T-cell (primary cell): ENCODE measurements around the gene KCNQ5. TPM values are rescaled to one million over a fixed set of nuclear protein-coding genes. Genes with fewer than 3 reads are reported as not detected.
"Not testable (repeated sequence)": the region's sequence is repeated elsewhere in the genome, so short reads cannot be mapped to it uniquely, and the experiment has no call there.

Experiments used
- ATAC-seq, 4 experiments: fragments of 200-7000 bp in 3 of 4; fragments of 150-1000 bp in 1 of 4; cut with Tn5 transposase; replicated peaks in 1 of 4; 1 replicate in 3 of 4; 2 replicates in 1 of 4; pipeline ENCODE4 v1.10.0; 2021; ENCODE audit warnings: moderate library complexity in 3 of 4, mild to moderate bottlenecking in 2 of 4, moderate number of reproducible peaks in 1 of 4
- CTCF ChIA-PET, 2 donors: fragments of 300-600 bp; sonication (Branson Sonifier 250); formaldehyde crosslinking; loops; one replicate each; lab custom pipeline; 2022; ENCODE audit warnings: antibody characterized with exemption in 2 of 2; lab: Charles Lee
- POLR2A ChIA-PET, 2 donors: fragments of 300-600 bp; sonication (Branson Sonifier 250); formaldehyde crosslinking; loops; one replicate each; lab custom pipeline; 2022; ENCODE audit warnings: antibody characterized with exemption in 2 of 2; lab: Charles Lee
- DNase-seq, 35 experiments: peaks; one replicate each; pipeline versions ENCODE4 v3.0.0 to v3.0.0-alpha.2; 2013 to 2023
- H3K27ac ChIP-seq: one replicate; pipeline ENCODE4 v1.5.1; 2013; ENCODE audit warnings: low read length
- H3K27me3 ChIP-seq, 2 experiments: replicated peaks in 1 of 2; 1 replicate in 1 of 2; 2 replicates in 1 of 2; pipeline versions ENCODE4 v1.6.1 to v1.7.0; 2013; ENCODE audit warnings: low read length in 1 of 2, mixed read lengths in 1 of 2; ENCODE audit not compliant: control insufficient read depth in 2 of 2, insufficient read depth in 2 of 2; ENCODE audit errors: extremely low read depth in 1 of 2
- H3K36me3 ChIP-seq, 2 donors: 1 replicate in 1 of 2; 2 replicates in 1 of 2; pipeline versions ENCODE4 v1.6.1 to v1.7.0; 2013; ENCODE audit warnings: low read length in 1 of 2; ENCODE audit not compliant: control insufficient read depth in 2 of 2, insufficient read depth in 1 of 2; ENCODE audit errors: extremely low read depth in 1 of 2
- H3K4me1 ChIP-seq, 2 experiments: 1 replicate in 1 of 2; 2 replicates in 1 of 2; pipeline versions ENCODE4 v1.6.1 to v1.7.0; 2013; ENCODE audit warnings: low read length in 2 of 2, mixed read lengths in 1 of 2; ENCODE audit not compliant: insufficient read depth in 2 of 2, control insufficient read depth in 1 of 2; ENCODE audit errors: extremely low read depth in 1 of 2
- H3K4me3 ChIP-seq, 2 donors: 1 replicate in 1 of 2; 2 replicates in 1 of 2; pipeline versions ENCODE4 v1.5.1 to v1.7.0; 2013; ENCODE audit warnings: mild to moderate bottlenecking in 2 of 2, low read length in 1 of 2, moderate library complexity in 1 of 2; ENCODE audit not compliant: control insufficient read depth in 1 of 2; ENCODE audit errors: extremely low read depth in 1 of 2
- H3K9me3 ChIP-seq: 2 replicates; pipeline ENCODE4 v1.7.0; 2013
- H3K27ac Mint-ChIP-seq, 2 donors: one replicate each; pipeline ENCODE4 v1.8.0; 2020 to 2021; ENCODE audit warnings: mild to moderate bottlenecking in 2 of 2, mixed read lengths in 2 of 2
- H3K27me3 Mint-ChIP-seq, 2 donors: one replicate each; pipeline ENCODE4 v1.8.0; 2021 to 2022; ENCODE audit warnings: mixed read lengths in 2 of 2
- H3K36me3 Mint-ChIP-seq: one replicate; pipeline ENCODE4 v1.8.0; 2021; ENCODE audit warnings: mixed read lengths
- H3K4me1 Mint-ChIP-seq, 3 donors: one replicate each; pipeline ENCODE4 v1.8.0; 2020 to 2022; ENCODE audit warnings: mixed read lengths in 3 of 3, mild to moderate bottlenecking in 1 of 3
- H3K4me3 Mint-ChIP-seq, 3 donors: one replicate each; pipeline ENCODE4 v1.8.0; 2020 to 2022; ENCODE audit warnings: mild to moderate bottlenecking in 3 of 3, mixed read lengths in 3 of 3, moderate library complexity in 3 of 3
- H3K9me3 Mint-ChIP-seq, 3 donors: one replicate each; pipeline ENCODE4 v1.8.0; 2020 to 2022; ENCODE audit warnings: mixed read lengths in 3 of 3
- WGBS: methylation state at CpG from one replicate; pipeline ENCODE4 v1.1.5; 2013; ENCODE audit warnings: missing lambda C conversion rate; ENCODE audit not compliant: insufficient coverage; 5-methylcytosine and 5-hydroxymethylcytosine counted together
- total RNA-seq, 35 experiments: library from RNA in 6 of 35; stranded (reverse) in 6 of 35; fragments of 120-200 nt in 1 of 35; gene quantifications; one replicate each; pipeline versions ENCODE4 v1.2.1 to v1.2.4 and lab custom pipeline; 2013 to 2026

The KCNQ5 gene
- total RNA-seq, 5 donors from 2014 or later (not counting 1 experiment from before 2014, with no cell fraction given), result 3.5 to 5.3 (median 4.3) TPM

DNA sequence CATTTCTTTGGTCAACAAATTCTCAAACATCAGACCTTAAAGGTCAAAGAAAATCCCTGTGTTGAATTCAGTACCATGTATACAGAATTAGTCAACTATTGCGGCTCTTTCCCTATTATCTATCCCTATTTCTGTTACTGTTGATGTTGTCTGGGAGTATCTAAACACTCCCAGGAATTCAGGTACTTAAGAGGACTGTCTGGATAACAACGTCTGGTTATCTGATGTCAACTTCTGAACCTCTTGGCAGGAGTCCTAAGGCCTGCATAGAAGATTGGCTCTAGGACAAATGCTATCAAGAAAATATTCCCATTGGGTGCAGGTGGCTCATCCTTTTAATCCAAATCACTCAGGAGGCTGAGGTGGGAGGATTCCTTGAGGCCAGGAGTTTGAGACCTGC is 347.8 kb downstream of the KCNQ5 start:
- Histone ChIP-seq H3K27ac (no peak overlapping the region), H3K4me1 (no peaks in the 10 kb centered on the region), H3K4me3 (no peak overlapping the region), H3K27me3 (no peaks in the 10 kb centered on the region), H3K36me3 (no peaks in the 10 kb centered on the region), H3K9me3 (no peaks in the 10 kb centered on the region)
- ATAC-seq (no peak), DNase-seq (no peak)
- WGBS, result no CpG with 5 or more reads among the region's 2 CpGs
- Mint-ChIP-seq H3K4me1 (no peaks in the 10 kb centered on the region), H3K27me3 (no peaks in the 10 kb centered on the region), H3K27ac (no peak overlapping the region), H3K36me3 (no peaks in the 10 kb centered on the region), H3K4me3 (no peak overlapping the region), H3K9me3 (no peaks in the 10 kb centered on the region)
- ChIA-PET POLR2A (no interaction called here), CTCF (no interaction called here)

DNA sequence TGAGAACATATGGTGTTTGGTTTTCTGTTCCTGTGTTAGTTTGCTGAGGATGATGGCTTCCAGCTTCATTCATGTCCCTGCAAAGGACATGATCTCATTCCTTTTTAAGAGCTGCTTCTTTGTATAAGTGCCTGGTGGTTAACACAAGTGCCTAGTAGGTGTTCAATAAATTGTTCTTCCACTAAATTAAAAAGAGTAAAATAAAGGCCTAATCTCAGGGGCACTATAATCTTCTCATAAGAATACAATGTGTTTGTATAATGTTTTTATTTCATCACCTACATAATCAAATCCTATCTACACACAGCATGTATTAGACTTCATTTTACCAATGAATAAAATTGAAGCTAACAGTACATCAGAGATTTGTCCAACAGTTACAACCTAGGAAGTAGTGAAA is 350.7 kb downstream of the KCNQ5 start:
- Mint-ChIP-seq H3K9me3 (no peaks in the 10 kb centered on the region), H3K27ac (no peak overlapping the region), H3K4me3 (no peak overlapping the region), H3K27me3 (no peaks in the 10 kb centered on the region), H3K36me3 (peaks cover 3% of the 10 kb centered on the region), H3K4me1 (peaks cover 0 to 3% (median 0%) of the 10 kb centered on the region in 3 donors)
- POLR2A ChIA-PET, result no interaction called here
- Histone ChIP-seq H3K27ac (no peak overlapping the region), H3K36me3 (no peaks in the 10 kb centered on the region), H3K4me3 (no peak overlapping the region), H3K9me3 (no peaks in the 10 kb centered on the region), H3K4me1 (no peaks in the 10 kb centered on the region), H3K27me3 (no peaks in the 10 kb centered on the region)
- ATAC-seq (no peak), DNase-seq (no peak)
- CTCF ChIA-PET, result no interaction called here

DNA sequence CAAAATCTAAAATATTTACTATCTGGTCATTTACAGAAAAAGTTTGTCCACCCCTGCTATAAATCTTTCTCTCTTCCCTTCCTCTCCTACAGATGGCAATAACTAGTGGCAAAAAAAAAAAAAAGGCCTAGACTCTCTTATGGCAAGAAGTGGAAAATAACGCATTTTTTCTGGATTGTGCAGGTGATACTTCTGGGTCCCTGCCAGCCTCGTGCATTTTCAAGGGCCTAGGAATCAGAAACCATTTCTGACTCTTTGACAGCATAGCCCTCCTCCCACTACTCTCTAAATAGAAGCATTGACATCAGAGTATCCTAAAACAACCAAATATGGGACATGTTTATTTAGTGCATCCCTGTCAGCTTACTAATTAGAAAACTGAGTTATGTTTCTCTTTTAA is 352.4 kb downstream of the KCNQ5 start:
- Histone ChIP-seq H3K27me3 (no peaks in the 10 kb centered on the region), H3K4me1 (no peaks in the 10 kb centered on the region), H3K4me3 (no peak overlapping the region), H3K36me3 (no peaks in the 10 kb centered on the region), H3K27ac (no peak overlapping the region), H3K9me3 (no peaks in the 10 kb centered on the region)
- peaks cover 15% of the 10 kb centered on the region for H3K36me3 Mint-ChIP-seq
- H3K4me3 Mint-ChIP-seq, result no peak overlapping the region
- ATAC-seq (no peak), DNase-seq (no peak)
- no peaks in the 10 kb centered on the region for H3K27me3 Mint-ChIP-seq
- H3K9me3 Mint-ChIP-seq, result peaks cover 0 to 10% (median 0%) of the 10 kb centered on the region in 3 donors
- peaks cover 0 to 3% (median 0%) of the 10 kb centered on the region in 3 donors for H3K4me1 Mint-ChIP-seq
- WGBS, result 93% methylated on average over 2 of the region's 2 CpGs
- ChIA-PET CTCF (no interaction called here), POLR2A (no interaction called here)
- no peak overlapping the region for H3K27ac Mint-ChIP-seq

DNA sequence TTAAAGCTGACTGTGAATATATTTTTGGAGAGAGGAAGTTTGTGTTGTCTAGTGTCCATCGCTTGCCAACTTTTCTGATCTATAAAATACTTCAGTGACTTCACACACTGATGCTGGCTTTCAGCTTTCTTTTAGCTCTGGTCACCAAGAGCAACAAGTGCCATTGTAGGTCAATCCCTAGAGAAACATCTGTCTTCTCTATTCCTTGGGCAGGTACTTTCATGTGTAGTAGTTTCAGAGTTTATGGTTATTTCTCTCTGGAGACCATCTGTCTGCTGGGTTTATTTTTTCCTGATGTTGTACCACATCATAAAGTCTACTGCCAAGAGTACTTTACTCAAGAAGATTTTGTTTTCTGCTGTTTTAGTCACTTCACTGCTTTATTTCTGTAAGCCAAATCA is 353.5 kb downstream of the KCNQ5 start:
- H3K9me3 Mint-ChIP-seq, result peaks cover 0 to 13% (median 0%) of the 10 kb centered on the region in 3 donors
- ATAC-seq (no peak), DNase-seq (no peak)
- H3K4me3 Mint-ChIP-seq, result no peak overlapping the region
- H3K4me1 Mint-ChIP-seq, result peaks cover 0 to 3% (median 0%) of the 10 kb centered on the region in 3 donors
- peaks cover 15% of the 10 kb centered on the region for H3K36me3 Mint-ChIP-seq
- no peaks in the 10 kb centered on the region for H3K27me3 Mint-ChIP-seq
- Histone ChIP-seq H3K27ac (no peak overlapping the region), H3K4me3 (no peak overlapping the region), H3K9me3 (no peaks in the 10 kb centered on the region), H3K27me3 (no peaks in the 10 kb centered on the region), H3K36me3 (no peaks in the 10 kb centered on the region), H3K4me1 (no peaks in the 10 kb centered on the region)
- ChIA-PET CTCF (no interaction called here), POLR2A (no interaction called here)
- no CpG with 5 or more reads among the region's 1 CpG for WGBS
- H3K27ac Mint-ChIP-seq, result no peak overlapping the region

DNA sequence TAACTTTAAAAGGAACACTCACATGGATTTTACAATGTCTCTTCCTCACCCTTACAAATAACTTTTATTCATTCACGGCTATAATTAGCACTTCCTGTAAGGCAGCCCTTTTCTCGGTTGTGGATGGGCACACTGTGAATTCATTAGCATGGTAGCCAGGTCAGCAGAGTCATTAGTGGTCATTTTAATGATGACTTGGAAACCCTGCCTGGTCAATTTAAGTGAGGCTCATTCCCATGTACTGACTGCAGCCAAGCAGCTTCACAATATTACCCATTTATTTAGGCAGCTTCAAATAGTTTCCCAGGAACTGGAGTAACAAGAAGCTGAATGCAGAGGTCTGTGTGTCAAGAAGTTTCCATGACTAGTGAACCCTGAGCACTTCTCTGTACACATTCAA is 354.6 kb downstream of the KCNQ5 start:
- no peak overlapping the region for H3K4me3 Mint-ChIP-seq
- peaks cover 17% of the 10 kb centered on the region for H3K36me3 Mint-ChIP-seq
- ChIA-PET CTCF (no interaction called here), POLR2A (interaction anchor here in 1 of 2 donors (0.6 kb wide), 1 partner anchor 103 kb away, joined by 3 read pairs; no protein-coding TSS in a partner anchor)
- no peaks in the 10 kb centered on the region for H3K27me3 Mint-ChIP-seq
- Histone ChIP-seq H3K36me3 (no peaks in the 10 kb centered on the region), H3K9me3 (no peaks in the 10 kb centered on the region), H3K4me3 (no peak overlapping the region), H3K27me3 (no peaks in the 10 kb centered on the region), H3K4me1 (no peaks in the 10 kb centered on the region), H3K27ac (no peak overlapping the region)
- H3K27ac Mint-ChIP-seq, result no peak overlapping the region
- 53% methylated on average over 2 of the region's 2 CpGs for WGBS
- DNase-seq (no peak), ATAC-seq (no peak)
- H3K9me3 Mint-ChIP-seq, result peaks cover under 1 to 16% (median 2%) of the 10 kb centered on the region in 3 donors
- peaks cover 0 to 3% (median 0%) of the 10 kb centered on the region in 3 donors for H3K4me1 Mint-ChIP-seq

DNA sequence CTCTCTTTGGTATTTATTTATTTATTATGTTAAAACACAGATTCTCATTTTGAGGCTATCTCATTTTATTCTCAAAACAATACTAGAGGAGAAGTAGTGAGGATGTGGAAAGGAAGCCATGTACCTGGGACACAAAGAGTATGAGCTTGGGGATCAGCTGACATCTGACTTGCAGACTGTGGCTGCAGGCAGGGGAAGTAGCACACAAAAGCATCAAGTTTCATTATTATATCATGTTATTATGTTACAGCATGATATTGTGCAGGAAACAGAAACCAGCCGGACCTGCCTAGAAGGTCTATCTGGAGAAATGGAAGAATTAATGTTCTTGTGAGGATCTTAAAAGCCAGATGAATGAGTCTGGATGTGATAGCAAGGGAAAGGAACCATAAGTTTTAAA is 355.2 kb downstream of the KCNQ5 start:
- peaks cover 0 to 3% (median 0%) of the 10 kb centered on the region in 3 donors for H3K4me1 Mint-ChIP-seq
- Histone ChIP-seq H3K4me3 (no peak overlapping the region), H3K4me1 (no peaks in the 10 kb centered on the region), H3K27me3 (no peaks in the 10 kb centered on the region), H3K36me3 (no peaks in the 10 kb centered on the region), H3K27ac (no peak overlapping the region), H3K9me3 (no peaks in the 10 kb centered on the region)
- ChIA-PET POLR2A (no interaction called here), CTCF (no interaction called here)
- H3K27ac Mint-ChIP-seq, result no peak overlapping the region
- ATAC-seq (no peak), DNase-seq (no peak)
- H3K9me3 Mint-ChIP-seq, result peaks cover 6 to 22% (median 7%) of the 10 kb centered on the region in 3 donors
- no peaks in the 10 kb centered on the region for H3K27me3 Mint-ChIP-seq
- no CpG with 5 or more reads among the region's 1 CpG for WGBS
- peaks cover 23% of the 10 kb centered on the region for H3K36me3 Mint-ChIP-seq
- H3K4me3 Mint-ChIP-seq, result no peak overlapping the region

DNA sequence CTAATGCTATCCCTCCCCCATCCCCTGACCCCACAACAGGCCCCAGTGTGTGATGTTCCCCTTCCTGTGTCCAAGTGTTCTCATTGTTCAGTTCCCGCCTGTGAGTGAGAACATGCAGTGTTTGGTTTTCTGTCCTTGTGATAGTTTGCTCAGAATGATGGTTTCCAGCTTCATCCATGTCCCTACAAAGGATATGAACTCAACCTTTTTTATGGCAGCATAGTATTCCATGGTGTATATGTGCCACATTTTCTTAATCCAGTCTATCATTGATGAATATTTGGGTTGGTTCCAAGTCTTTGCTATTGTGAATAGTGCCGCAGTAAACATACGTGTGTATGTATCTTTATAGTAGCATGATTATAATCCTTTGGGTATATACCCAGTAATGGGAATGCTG is 356.9 kb downstream of the KCNQ5 start:
- whole genome bisulfite sequencing, result no CpG with 5 or more reads among the region's 3 CpGs
- Mint-ChIP-seq H3K9me3 (peaks cover 6 to 34% (median 12%) of the 10 kb centered on the region in 3 donors), H3K36me3 (peaks cover 32% of the 10 kb centered on the region)
- POLR2A ChIA-PET, H3K27me3 ChIP-seq, DNase-seq, H3K4me3 Mint-ChIP-seq, H3K4me1 ChIP-seq, H3K4me1 Mint-ChIP-seq, ATAC-seq, H3K27ac ChIP-seq, H3K27ac Mint-ChIP-seq, CTCF ChIA-PET, H3K27me3 Mint-ChIP-seq, H3K36me3 ChIP-seq, H3K4me3 ChIP-seq, H3K9me3 ChIP-seq: not testable (repeated sequence)
